Kidney capillary endothelial cell (primary cell): ENCODE data around the gene UBN2.
A peak's percentile ranks its signal among the peaks of the same experiment; 100 is the strongest.
"Not testable (repeated sequence)": the region's sequence is repeated elsewhere in the genome, so short reads cannot be mapped to it uniquely, and the experiment has no call there.

Experiments used
- DNase-seq: peaks from one replicate; pipeline ENCODE4 v3.0.0-alpha.2; 2018; ENCODE audit warnings: low spot score

UBN2 gene

DNA sequence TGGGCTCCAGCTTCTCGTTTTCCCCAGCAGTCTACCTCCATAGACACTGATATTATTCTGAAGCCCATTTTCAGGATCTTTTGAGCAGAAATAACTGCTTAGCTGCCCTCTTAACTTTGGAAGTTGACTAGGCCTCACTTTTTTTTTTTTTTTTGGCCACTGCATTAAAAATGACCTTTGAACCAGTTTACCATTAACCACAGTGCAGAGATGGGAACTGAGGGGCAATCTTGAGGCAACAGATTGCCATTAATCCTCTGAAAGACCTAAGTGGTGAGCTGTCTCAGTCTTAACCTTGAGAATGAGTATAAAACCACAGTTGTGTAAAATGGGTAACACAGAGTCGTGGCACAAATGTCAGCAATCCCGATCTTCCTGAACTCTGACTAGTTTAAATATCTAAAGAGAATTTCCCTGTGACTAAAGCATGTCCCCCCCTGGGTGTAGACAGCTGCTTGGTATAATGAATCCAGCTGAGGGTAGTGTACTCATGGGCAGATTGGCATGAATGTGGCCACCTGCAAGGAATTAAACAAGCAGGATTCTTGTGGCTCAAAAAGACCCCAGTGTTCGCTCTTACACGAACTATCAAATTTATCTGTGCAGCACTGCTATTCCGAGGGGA is 64.0 kb downstream of the UBN2 start:
- DNase-seq: no peak

DNA sequence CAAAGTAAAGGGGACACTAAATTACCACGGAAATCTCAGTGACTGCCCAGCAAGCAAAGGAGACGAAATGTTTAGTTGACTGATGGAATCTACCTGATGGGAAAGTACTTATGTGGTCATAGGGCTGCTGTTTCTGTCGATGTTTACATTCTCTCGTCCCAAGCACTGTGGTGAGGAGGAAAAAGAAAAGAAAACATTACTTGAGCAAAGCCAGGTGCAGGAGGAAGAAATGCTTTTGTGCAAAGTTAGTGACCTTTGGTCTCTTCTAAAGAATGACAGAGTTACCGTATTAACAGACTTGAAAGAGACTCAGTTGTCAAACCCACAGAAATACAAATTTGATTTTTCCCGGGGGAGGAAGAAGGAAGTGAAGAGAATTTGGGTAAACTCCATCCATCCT is 66.8 kb downstream of the UBN2 start:
- DNase-seq: no peak

DNA sequence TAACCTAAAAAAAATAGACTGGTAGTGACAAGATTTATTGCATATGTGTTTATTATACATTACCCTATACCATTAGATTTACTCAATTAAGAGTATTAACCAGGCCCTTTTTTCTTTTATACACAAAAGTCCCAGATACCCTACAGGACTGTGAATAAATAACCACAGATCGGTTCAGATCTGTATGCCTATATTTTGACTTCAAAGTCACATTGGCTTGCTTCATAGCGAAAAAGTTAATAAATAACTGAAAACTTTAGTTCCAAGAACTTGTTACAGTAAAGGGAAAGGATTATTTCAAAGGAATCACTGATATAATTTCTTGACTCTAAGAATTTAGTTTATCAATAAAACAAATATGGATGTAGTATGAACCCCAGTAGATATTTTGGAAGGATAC is 68.3 kb downstream of the UBN2 start:
- DNase-seq: no peak

DNA sequence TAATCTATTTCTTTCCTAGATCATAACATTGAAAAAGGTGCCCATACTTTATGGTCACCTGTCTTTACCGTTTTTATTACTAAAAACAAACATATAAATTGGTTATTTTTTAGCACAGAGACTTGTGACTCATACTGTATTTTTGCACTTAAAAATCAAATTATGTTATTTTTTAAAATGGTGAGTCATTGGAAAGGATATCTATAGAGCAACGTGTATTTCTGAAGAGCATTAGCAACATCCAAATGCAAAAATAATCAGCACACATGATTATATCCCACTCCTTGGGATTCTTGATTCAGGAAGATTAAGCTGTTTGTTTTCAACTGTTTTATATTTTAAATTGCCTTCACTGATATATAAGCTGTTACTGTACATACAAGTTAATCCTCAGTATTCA is 69.4 kb downstream of the UBN2 start:
- no peak for DNase-seq

DNA sequence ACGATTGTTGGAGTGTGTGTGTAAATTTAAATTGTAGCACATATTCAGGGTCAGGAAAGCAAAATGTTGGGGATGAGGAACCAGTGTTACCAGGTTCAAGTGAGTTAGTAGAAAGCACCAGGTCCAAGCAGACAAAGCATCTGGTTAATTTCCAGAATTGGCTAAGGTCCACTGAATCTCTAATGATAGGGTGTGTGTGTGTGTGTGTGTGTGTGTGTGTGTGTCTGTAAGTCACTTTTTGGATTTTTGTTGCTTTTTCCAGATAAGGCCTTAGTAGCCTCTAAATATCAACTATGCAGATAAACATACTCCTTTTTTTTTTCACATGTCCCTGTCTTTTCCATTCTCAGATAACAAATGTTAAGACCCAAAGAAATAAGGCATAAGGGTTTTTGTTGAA is 73.5 kb downstream of the UBN2 start:
- DNase-seq: no peak

DNA sequence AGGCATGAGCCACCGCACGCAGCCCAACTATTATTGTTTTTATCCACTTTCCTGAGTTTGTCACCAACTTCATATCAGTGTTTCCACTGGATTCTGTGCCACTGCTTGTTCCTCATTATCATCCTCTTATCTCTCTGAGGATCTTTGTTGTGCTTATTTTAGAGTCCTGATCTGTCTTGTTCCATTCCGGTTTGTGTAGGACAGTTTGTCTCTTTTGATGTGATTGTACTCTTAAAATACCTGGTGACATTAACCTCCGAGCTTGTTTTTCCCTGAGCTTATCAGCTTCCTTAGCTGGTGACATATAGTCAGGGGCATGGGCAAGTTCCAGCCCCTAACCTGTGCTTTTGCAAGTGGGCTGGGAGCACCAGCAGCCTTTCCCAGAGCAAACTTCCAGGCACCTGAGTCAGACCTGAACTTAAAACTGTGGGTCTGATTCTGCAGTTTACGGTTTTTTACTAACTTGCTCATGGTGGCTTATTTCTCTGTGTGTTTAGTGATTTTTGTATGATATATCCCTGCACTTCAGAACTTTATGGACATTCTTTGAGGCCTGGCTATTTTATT is 87.0 kb downstream of the UBN2 start:
- DNase-seq: no peak

DNA sequence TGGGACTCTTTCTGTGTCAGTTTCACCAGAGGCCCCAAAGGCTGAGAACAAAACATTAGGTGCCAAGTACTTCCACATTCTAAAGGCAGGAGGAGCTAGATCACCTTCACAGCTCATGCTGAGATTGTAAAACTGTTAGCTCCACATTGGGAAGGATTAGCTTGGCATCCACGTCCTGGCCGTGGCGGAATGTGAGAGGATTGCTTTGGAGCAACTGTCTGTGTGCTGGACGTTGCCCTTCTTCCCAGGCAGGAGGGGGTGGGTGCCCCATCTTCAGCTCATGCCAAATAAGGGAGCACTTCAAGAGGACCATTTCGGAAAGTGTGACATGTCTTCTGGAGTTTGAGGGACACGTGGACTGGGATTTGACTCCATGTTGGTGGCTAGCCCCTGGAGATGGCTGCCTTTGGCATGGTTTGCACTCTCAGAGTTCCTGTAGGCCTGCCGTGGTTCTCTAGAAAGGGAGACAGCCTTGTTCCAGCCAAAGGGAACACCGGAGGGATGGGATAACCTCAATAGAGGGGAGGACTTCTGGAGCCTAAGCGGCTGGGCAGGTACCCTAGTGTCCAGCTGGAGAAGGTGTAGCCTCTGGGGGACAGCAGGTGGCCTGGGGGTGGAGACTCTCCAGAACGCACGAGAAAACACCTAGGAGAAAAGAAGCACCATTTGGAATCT is 90.2 kb downstream of the UBN2 start:
- DNase-seq: no peak

DNA sequence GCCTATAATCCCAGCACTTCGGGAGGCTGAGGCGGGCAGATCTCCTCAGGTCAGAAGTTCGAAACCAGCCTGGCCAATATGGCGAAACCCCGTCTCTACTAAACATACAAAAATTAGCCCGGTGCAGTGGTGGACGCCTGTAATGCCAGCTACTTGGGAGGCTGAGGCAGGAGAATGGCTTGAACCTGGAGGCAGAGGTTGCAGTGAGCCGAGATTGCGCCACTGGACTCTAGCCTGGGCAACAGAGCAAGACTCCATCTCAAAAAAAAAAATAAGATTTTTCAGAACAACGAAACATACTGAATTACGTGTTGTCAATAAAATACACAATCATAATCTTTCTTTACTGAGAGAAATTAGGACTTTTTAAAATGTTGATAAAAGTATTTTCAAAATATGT is 93.7 kb downstream of the UBN2 start:
- DNase-seq: not testable (repeated sequence)

DNA sequence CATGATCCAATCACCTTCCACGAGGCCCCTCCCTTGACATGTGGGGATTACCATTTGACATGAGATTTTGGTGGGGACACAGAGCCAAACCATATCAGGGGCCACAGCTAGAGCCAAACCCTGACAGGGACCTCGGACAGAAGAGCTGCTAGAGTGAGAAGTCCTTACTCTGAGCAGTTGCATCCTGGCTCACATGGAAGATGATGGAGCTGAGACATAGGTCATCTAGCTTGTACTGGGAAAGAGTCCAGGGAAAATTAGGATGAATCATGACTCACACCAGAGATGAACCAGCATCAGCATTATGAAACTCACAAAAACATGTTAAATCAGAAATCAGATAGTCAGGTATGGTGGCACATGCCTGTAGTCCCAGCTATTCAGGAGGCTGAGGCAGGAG is 97.3 kb downstream of the UBN2 start:
- DNase-seq: peak; percentile 5

DNA sequence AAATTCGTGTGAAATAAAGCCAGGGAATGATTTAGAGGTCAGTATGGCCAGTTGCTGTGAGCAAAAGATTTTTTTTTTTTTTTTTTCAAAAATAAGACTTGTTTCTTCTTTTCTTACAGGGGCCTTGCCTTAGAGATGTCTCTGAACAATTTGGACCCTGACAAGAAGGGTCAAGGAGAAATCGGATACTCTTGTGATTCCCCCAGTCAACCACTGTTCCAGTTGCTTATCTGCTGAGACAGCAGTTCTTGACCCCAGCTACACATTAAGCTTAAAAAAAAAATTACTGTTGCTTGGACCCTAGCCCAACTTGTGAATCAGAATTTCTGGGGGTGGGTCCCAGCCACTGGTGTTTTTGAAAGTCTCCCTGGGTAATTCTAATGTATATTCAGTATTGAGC is 98.1 kb downstream of the UBN2 start:
- no peak for DNase-seq

DNA sequence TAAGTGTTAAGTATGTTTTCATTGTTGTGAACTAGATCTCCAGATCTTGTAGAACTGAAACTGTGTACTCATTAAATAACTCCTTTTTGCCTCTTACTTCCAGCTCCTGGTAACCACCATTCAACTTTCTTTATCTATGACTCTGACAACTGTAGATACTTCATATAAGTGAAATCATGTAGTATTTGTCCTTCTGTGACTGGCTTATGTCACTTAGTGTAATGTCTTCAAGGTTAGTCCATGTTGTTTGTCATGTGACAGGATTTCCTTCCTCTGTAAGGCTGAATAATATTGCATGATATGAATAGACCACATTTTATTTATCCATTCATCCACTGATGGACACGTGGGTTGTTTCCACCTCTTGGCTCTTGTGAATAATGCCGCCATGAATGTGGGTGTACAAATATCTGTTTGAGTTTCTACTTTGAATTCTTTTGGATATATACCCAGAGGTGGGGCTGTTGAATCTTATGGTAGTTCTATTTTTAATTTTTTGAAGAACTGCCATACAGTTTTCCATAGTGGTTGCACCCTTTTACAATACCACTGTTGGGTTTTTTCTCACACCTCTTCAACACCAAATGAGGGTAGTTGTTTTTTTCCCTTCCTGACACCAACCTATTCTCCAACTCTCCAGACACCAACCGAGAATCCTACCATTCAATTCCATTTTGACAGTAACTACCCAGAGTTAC is 99.4 kb downstream of the UBN2 start:
- peak; percentile 10 for DNase-seq

DNA sequence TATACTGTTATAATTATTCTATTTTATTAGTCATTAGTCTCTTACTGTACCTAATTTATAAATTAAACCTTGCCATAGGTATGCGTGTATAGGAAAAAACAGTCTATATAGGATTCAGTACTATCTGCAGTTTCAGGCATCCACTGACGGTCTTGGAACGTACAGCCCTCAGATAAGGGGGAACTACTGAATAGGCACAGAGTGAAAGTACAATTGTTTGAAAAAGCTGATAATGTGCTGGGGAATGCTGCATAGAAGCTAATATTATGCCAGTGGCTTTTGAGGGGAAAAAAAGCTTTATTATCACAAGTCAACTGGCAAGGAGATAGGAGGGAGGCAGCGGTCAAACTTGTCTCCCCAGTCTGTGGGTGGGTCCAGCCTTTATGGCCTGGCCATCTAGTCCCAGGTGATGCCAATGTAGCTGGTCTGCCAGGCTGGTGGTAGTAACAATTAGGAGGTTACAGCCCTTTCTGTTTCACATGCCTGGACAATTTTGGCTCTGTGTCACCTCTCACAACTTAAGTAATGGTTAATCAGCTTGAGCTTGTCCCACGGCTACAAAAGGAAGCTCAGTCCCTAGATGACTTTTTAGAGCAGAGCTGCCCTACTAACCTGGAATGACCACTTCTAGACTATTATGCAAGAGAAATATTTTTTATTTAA is 101.8 kb downstream of the UBN2 start:
- no peak for DNase-seq

DNA sequence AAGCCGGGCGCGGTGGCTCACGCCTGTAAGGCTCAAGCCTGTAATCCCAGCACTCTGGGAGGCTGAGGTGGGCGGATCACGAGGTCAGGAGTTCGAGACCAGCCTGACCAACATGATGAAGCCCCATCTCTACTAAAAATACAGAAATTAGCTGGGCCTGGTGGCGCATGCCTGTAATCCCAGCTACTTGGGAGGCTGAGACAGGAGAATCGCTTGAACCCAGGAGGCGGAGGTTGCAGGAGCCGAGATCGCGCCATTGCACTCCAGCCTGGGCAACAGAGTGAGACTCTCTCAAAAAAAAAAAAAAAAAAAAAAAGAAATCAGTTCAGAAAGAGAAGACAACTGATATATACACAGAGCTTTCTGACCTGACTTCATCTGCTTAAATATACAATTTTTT is 102.4 kb downstream of the UBN2 start:
- DNase-seq: not testable (repeated sequence)

DNA sequence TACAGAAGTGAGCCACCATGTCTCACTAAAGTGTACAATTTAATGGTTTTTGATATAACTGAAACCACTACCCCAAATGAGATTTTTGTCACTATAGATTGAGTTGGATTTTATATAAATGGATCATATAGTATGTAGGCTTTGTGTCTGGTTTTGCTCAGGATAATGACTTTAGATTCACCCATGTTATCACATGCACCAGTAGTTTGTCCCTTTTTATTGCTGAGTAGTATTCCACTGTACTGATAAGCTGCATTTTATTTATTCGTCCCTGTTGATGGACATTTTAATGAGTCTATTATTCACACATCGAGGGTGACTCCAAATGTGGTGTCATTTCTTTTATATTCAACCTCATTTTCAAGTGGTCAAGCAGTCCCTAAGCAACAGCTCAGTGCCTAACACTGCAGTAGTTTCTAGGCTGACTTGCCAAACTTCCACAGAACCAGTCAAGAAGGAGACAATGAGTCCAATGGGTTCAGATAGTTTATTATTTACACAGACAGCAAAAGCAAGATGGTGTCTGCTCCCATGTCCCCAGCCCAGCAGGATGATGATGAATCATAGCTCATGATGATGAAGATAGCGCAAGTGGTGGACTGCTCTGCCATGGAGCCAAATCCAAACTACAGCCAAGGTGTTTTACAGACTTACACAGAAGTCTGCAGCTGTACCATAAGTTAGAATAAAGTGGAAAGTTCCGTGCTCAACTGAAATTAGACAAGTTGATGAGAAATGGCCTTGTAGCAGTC is 103.5 kb downstream of the UBN2 start:
- no peak for DNase-seq

DNA sequence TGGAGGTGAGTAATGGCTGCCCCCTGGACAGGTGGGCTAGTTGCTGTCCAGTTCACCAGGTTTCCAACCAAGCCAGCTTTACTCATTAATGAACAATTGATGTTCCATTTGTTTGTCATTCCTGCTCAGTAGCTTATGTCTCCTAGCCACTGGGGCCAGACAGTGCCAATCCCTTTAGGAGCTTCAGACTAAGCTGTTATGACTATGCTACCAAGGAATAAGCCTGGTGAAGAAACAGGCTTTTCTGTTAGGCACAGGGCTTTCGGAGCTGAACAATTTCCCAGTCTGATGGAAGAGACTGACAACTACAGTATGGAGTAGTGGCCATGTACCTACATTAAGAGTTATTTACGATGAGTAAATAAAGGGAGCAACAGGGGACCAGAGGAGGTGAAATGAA is 108.0 kb downstream of the UBN2 start:
- DNase-seq: no peak

DNA sequence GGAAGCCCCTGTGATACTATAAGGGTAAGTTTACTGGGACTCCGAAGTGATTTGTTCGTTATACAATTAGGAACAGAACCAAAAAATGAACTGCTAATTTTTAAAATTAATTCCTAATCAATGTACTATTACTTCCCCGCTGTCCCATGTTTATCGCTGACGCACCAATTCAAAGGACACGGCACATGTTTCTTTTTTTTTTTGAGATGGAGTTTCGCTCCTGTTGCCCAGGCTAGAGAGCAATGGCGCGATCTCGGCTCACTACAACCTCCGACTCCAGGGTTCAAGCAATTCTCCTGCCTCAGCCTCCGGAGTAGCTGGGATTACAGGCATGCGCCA is 108.6 kb downstream of the UBN2 start:
- no peak for DNase-seq

DNA sequence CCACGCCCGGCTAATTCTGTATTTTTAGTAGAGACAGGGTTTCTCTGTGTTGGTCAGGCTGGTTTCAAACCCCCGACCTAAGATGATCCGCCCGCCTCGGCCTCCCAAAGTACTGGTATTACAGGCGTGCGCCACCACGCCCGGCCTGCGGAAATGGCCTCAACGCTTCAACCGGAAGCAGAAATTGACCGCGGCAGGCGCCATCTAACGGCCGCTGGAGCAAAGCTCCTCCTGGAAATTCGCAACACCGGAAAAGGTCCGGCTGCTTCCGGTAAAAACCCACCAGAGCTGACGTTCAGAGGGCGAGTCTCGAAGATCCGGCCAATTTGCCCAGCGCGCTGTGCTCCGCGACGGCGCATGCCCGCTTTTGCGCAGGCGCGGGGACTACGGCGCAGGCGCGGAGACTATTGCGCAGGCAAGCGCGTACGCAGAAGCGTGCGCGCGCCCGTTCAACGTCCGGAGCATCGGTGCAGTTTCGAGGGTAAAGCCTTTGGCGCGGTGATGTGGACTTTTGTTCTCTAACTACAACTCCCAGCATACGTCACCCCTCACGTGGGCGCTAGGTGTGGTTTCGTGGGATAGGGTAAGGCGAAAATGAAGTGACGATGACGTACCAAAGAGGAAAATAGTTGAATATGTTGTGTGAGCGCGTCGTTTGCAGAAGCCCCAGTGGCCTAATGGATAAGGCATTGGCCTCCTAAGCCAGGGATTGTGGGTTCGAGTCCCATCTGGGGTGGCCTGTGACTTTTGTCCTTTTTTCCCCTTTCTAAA is 109.2 kb downstream of the UBN2 start:
- DNase-seq: peak; percentile 97

DNA sequence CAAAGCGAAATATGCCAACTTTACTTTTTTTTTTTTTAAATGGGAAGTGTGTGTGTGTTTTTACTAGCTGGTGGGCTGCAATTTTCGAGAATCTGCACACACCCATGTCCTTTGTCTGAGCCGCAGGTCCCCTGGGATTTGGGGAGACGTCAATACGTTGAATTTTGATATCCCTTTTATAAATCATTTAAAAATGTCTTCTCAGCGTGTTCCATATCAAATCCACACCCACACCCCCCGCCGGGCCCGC is 109.7 kb downstream of the UBN2 start:
- no peak for DNase-seq

DNA sequence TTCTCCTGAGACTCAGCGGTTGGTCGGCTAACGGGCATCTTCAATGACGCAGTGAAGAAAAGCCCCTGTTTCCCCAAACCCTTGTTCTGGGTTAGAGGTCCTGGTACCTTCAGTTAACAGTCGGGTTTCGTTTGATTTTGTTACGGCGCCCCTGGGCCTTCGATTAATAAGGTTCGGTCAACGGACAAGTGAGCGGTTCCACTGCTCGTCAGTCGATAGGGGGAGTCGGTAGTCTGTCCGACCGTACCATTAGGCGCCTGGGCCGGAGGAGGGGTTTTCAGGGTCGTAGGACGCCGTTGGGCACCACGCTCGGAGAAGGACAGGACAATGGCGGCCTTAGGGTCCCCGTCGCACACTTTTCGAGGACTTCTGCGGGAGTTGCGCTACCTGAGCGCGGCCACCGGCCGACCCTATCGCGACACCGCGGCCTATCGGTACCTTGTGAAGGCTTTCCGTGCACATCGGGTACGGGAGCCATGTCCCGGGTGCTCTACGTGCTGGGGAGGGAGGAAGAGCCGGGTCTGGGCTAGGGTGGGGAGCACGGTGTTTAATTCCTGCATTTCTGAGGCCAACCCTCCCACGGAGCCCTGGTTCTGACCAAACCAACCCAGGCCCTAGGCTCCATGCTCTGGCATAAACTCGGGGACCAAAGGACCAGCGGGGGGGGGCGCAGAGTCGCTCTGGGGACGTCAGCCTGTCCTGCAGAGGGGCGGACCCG is 110.2 kb downstream of the UBN2 start, which contains the start of gene FMC1:
TSS of gene FMC1 (plus strand) at position 280 of the 718 bp plus-strand sequence. CDS start at position 328, 48 bp downstream.
- DNase-seq: peak; percentile 90

DNA sequence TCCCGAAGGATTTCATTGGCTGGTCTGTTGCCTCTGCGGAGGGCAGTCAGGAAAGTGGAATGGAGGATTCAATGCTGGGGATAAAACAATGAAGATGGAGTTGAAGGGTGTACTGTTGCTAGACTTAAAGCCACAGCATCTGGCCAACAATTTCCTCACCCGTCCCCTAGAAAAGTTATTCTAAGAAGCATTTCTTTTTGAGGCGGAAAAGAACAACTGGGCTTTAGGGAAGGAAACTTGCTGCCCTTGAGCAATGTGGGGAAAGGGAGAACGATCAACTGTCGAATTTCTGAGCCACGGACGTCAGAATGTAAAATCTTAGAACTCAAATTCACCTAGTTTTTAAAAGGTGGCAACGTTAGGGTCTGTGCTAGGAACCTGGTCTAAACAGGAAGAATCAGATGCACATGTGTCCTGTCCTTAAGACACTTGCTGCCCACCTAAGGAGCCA is 110.8 kb downstream of the UBN2 start:
- DNase-seq: no peak

DNA sequence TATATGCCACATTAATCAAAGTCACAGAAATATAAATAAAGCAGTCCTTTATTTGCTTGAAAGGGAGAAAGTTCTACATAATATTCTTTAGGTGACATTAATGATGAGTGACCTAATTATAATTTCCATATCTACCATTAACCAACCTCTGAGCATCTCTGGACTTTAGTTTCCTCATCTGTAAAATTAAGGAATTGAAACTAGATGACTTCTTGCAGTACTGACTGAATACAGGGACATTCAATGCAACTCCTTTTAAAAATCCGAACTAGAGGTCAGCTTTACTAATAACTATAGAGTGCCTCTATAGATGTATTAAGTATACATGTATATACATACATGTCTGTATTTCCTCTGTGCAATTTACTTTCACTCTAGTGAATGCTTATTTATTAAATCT is 114.0 kb downstream of the UBN2 start:
- no peak for DNase-seq
